ENCODE results near the gene JARID2.
A peak's percentile ranks its signal among the peaks of the same experiment; 100 is the strongest.

Gene JARID2

DNA sequence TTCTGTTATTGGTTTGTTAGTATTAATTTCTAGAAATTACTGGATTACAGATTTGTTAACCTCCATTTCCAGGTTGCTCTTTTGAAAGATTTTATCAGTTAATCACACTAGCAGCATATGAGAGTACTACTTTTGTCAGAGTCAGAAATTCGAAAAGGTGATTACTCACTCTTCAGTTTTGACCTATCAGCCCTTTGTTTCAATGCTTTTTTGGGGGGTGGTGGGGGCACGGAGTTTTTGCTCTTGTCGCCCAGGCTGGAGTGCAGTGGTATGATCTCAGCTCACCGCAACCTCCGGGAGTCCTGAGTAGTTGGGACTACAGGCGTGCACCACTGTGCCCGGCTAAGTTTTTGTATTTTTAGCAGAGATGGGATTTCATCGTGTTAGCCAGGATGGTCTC is 149.2 kb downstream of the JARID2 start:
- Histone ChIP-seq H2BK5ac (ENCODE audit: low read depth, low read length, poor library complexity, severe bottlenecking) (no peak overlapping the region), H2BK12ac (ENCODE audit: low read length in 2 of 2) (no peak overlapping the region), H3K4me2 (ENCODE audit: low read length, poor library complexity, severe bottlenecking) (no peak overlapping the region), H2AK5ac (ENCODE audit: low read length, severe bottlenecking) (no peak overlapping the region), H2AFZ (ENCODE audit: low read depth, low read length) (no peak overlapping the region), H3K18ac (ENCODE audit: low read depth in 1 of 2, low read length in 2 of 2) (no peak overlapping the region), H2BK15ac (ENCODE audit: low read depth, poor library complexity, severe bottlenecking) (no peak overlapping the region), H3K36me3 (ENCODE audit: control insufficient read depth in 1 of 2, insufficient read depth in 2 of 2, low read depth in 1 of 2, low read length in 2 of 2) (no peaks in the 10 kb centered on the region), H3K9ac (ENCODE audit: low read length) (no peak overlapping the region), H3K14ac (ENCODE audit: low read length in 2 of 2) (no peak overlapping the region), H3K23ac (ENCODE audit: low read length in 2 of 2) (no peak overlapping the region), H3K27ac (ENCODE audit: low read length, poor library complexity, severe bottlenecking) (no peak overlapping the region), H2BK120ac (ENCODE audit: low read depth, low read length) (no peak overlapping the region), H4K8ac (ENCODE audit: low read length) (no peak overlapping the region), H3K4ac (ENCODE audit: low read depth in 1 of 2, low read length in 2 of 2) (no peak overlapping the region), H3K9me3 (ENCODE audit: control insufficient read depth, low read length) (no peaks in the 10 kb centered on the region), H3K79me1 (replicated peaks; ENCODE audit: low read length, poor library complexity, severe bottlenecking) (peaks cover 40% of the 10 kb centered on the region), H3K4me3 (ENCODE audit: insufficient read depth in 1 of 2, low read depth in 1 of 2, low read length in 2 of 2) (no peak overlapping the region), H4K91ac (ENCODE audit: low read length) (no peak overlapping the region), H3K27me3 (ENCODE audit: control insufficient read depth in 1 of 2, insufficient read depth in 1 of 2, low read length in 2 of 2) (no peaks in the 10 kb centered on the region), H3K4me1 (ENCODE audit: control insufficient read depth, insufficient read depth, low read depth, low read length) (peaks cover 4% of the 10 kb centered on the region)
- WGBS, result 96% methylated on average over 8 of the region's 8 CpGs
- DNase-seq, result no peak

DNA sequence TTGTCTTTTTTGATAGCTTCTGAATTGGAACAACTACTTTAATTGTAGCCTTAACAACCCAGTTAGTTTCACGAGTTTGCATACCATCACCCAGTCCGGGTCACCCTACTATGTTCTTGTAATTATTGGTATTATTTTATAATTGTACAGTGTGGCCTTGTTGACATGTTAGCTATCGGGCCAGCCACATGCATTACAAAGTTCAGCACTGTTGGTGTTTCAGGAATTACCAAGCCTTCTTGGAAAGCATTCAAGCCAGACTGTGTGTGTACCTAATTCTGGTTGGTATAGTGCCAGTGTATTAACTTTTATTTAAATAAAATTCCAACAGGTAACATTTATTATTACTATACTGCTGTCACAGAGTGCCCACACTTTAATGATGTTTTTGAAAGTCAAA is 150.9 kb downstream of the JARID2 start:
- Histone ChIP-seq H3K79me1 (replicated peaks; ENCODE audit: low read length, poor library complexity, severe bottlenecking) (peaks cover 36% of the 10 kb centered on the region), H3K27ac (ENCODE audit: low read length, poor library complexity, severe bottlenecking) (no peak overlapping the region), H2AK5ac (ENCODE audit: low read length, severe bottlenecking) (no peak overlapping the region), H2BK5ac (ENCODE audit: low read depth, low read length, poor library complexity, severe bottlenecking) (no peak overlapping the region), H2BK12ac (ENCODE audit: low read length in 2 of 2) (no peak overlapping the region), H3K14ac (ENCODE audit: low read length in 2 of 2) (no peak overlapping the region), H3K23ac (ENCODE audit: low read length in 2 of 2) (no peak overlapping the region), H4K91ac (ENCODE audit: low read length) (no peak overlapping the region), H3K4me3 (ENCODE audit: insufficient read depth in 1 of 2, low read depth in 1 of 2, low read length in 2 of 2) (no peak overlapping the region), H3K27me3 (ENCODE audit: control insufficient read depth in 1 of 2, insufficient read depth in 1 of 2, low read length in 2 of 2) (no peaks in the 10 kb centered on the region), H3K4ac (ENCODE audit: low read depth in 1 of 2, low read length in 2 of 2) (no peak overlapping the region), H3K4me1 (ENCODE audit: control insufficient read depth, insufficient read depth, low read depth, low read length) (peaks cover 9% of the 10 kb centered on the region), H3K9me3 (ENCODE audit: control insufficient read depth, low read length) (no peaks in the 10 kb centered on the region), H4K8ac (ENCODE audit: low read length) (no peak overlapping the region), H2BK120ac (ENCODE audit: low read depth, low read length) (no peak overlapping the region), H3K18ac (ENCODE audit: low read depth in 1 of 2, low read length in 2 of 2) (no peak overlapping the region), H2BK15ac (ENCODE audit: low read depth, poor library complexity, severe bottlenecking) (no peak overlapping the region), H3K36me3 (ENCODE audit: control insufficient read depth in 1 of 2, insufficient read depth in 2 of 2, low read depth in 1 of 2, low read length in 2 of 2) (no peaks in the 10 kb centered on the region), H2AFZ (ENCODE audit: low read depth, low read length) (no peak overlapping the region), H3K9ac (ENCODE audit: low read length) (no peak overlapping the region), H3K4me2 (ENCODE audit: low read length, poor library complexity, severe bottlenecking) (no peak overlapping the region)
- no peak for DNase-seq
- WGBS, result 93% methylated on average over 1 of the region's 3 CpGs

DNA sequence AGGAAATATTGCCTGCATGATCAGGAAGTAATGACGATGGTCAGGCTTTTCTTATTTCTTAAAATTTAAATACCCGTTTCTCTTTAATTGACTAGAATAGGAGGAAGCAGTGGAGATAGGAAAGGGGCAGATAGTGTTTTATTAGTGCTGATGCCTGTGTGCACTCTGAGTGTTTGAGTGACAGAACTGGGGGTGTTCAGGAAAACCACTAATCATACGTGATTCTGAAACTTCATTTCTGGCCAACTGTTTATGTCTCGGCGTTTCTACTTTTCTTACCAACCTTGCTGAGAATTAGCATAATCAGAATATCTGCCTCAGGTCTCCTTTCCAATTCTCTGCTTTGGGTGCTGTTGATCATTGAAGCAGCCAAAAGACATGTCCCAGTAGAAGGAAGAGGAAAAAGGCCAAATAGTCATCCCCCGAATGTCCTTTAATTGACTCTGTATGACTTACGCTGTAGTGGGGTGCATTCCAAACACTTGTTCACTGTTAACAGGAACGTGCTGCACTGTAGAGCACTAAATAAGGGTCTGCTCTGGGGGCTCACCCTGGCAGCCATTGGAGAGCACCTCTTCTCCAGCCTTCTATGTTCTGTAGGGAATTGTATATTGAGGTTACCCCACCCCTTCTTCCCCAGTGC is 152.9 kb downstream of the JARID2 start:
- no peak overlapping the region for H2BK15ac ChIP-seq (ENCODE audit: low read depth, poor library complexity, severe bottlenecking)
- peak overlapping the region in 1 of 2 experiments; percentile 40 for H3K23ac ChIP-seq (ENCODE audit: low read length in 2 of 2)
- H3K14ac ChIP-seq (ENCODE audit: low read length in 2 of 2), result peak overlapping the region in 1 of 2 experiments; percentile 22
- no peak overlapping the region for H3K27ac ChIP-seq (ENCODE audit: low read length, poor library complexity, severe bottlenecking)
- no peak overlapping the region for H3K4me2 ChIP-seq (ENCODE audit: low read length, poor library complexity, severe bottlenecking)
- no peaks in the 10 kb centered on the region for H3K36me3 ChIP-seq (ENCODE audit: control insufficient read depth in 1 of 2, insufficient read depth in 2 of 2, low read depth in 1 of 2, low read length in 2 of 2)
- no peak overlapping the region for H4K8ac ChIP-seq (ENCODE audit: low read length)
- H2BK120ac ChIP-seq (ENCODE audit: low read depth, low read length), result no peak overlapping the region
- no peaks in the 10 kb centered on the region for H3K27me3 ChIP-seq (ENCODE audit: control insufficient read depth in 1 of 2, insufficient read depth in 1 of 2, low read length in 2 of 2)
- H3K9me3 ChIP-seq (ENCODE audit: control insufficient read depth, low read length), result no peaks in the 10 kb centered on the region
- no peak overlapping the region for H4K91ac ChIP-seq (ENCODE audit: low read length)
- H2AFZ ChIP-seq (ENCODE audit: low read depth, low read length), result no peak overlapping the region
- WGBS, result 85% methylated on average over 4 of the region's 8 CpGs
- no peak for DNase-seq
- no peak overlapping the region for H3K9ac ChIP-seq (ENCODE audit: low read length)
- H3K18ac ChIP-seq (ENCODE audit: low read depth in 1 of 2, low read length in 2 of 2), result peak overlapping the region in 1 of 2 experiments; percentile 19
- H2BK5ac ChIP-seq (ENCODE audit: low read depth, low read length, poor library complexity, severe bottlenecking), result no peak overlapping the region
- peaks cover 38% of the 10 kb centered on the region for H3K79me1 ChIP-seq (replicated peaks; ENCODE audit: low read length, poor library complexity, severe bottlenecking)
- H2BK12ac ChIP-seq (ENCODE audit: low read length in 2 of 2), result peak overlapping the region in 1 of 2 experiments; percentile 43
- peaks cover 9% of the 10 kb centered on the region for H3K4me1 ChIP-seq (ENCODE audit: control insufficient read depth, insufficient read depth, low read depth, low read length)
- no peak overlapping the region for H3K4ac ChIP-seq (ENCODE audit: low read depth in 1 of 2, low read length in 2 of 2)
- no peak overlapping the region for H2AK5ac ChIP-seq (ENCODE audit: low read length, severe bottlenecking)
- H3K4me3 ChIP-seq (ENCODE audit: insufficient read depth in 1 of 2, low read depth in 1 of 2, low read length in 2 of 2), result peak overlapping the region in 1 of 2 experiments; percentile 3

DNA sequence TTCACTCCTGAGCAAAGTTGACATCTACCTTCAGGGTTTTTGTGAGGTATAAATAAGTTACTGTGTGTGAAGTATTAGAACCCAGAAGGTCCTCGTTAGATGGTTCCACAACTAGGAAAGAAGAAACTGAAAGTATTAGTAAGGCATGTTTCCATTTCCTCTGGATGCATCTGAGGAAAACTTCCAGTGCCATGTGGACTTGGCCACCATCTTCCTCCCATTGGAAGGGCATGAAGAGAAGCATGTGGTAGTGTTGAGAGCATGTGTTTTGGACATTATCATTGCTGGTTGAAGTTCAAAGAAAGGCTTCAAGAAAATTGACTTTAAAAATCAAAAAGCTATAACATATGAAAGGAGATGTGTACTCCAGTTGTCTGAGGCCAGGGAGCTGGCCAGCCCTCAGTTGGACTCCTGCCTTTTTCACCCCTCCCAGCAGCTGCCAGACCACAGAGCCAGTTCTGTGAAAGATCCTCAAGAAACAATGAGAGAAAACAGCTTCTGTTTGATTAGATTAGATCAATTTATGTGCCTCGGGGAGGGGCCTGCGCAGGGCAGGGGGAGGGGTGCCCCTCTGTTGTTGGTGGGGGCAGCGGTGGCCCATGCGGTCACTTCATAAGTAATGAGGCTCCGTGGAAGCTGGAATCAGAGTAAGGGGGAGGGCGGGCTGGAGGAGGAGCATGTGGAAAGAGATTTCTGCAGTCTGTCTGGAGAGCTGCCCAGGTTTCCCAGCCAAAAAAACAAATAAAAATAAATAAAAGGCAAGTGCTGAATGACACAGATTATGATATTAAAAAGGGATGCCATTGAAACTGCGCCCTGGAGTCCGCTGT is 154.0 kb downstream of the JARID2 start:
- Histone ChIP-seq H3K36me3 (ENCODE audit: control insufficient read depth in 1 of 2, insufficient read depth in 2 of 2, low read depth in 1 of 2, low read length in 2 of 2) (no peaks in the 10 kb centered on the region), H3K14ac (ENCODE audit: low read length in 2 of 2) (no peak overlapping the region), H2AK5ac (ENCODE audit: low read length, severe bottlenecking) (no peak overlapping the region), H3K4me2 (ENCODE audit: low read length, poor library complexity, severe bottlenecking) (peak overlapping the region; percentile 88), H4K91ac (ENCODE audit: low read length) (no peak overlapping the region), H3K4ac (ENCODE audit: low read depth in 1 of 2, low read length in 2 of 2) (no peak overlapping the region), H3K4me1 (ENCODE audit: control insufficient read depth, insufficient read depth, low read depth, low read length) (peaks cover 9% of the 10 kb centered on the region), H2AFZ (ENCODE audit: low read depth, low read length) (no peak overlapping the region), H2BK12ac (ENCODE audit: low read length in 2 of 2) (peak overlapping the region in 1 of 2 experiments; percentile 2), H3K27ac (ENCODE audit: low read length, poor library complexity, severe bottlenecking) (no peak overlapping the region), H3K23ac (ENCODE audit: low read length in 2 of 2) (no peak overlapping the region), H4K8ac (ENCODE audit: low read length) (no peak overlapping the region), H3K9ac (ENCODE audit: low read length) (peak overlapping the region; percentile 37), H3K4me3 (ENCODE audit: insufficient read depth in 1 of 2, low read depth in 1 of 2, low read length in 2 of 2) (peak overlapping the region; percentile 36 to 57), H3K79me1 (replicated peaks; ENCODE audit: low read length, poor library complexity, severe bottlenecking) (peaks cover 32% of the 10 kb centered on the region), H2BK5ac (ENCODE audit: low read depth, low read length, poor library complexity, severe bottlenecking) (no peak overlapping the region), H2BK120ac (ENCODE audit: low read depth, low read length) (no peak overlapping the region), H3K27me3 (ENCODE audit: control insufficient read depth in 1 of 2, insufficient read depth in 1 of 2, low read length in 2 of 2) (no peaks in the 10 kb centered on the region), H2BK15ac (ENCODE audit: low read depth, poor library complexity, severe bottlenecking) (no peak overlapping the region), H3K18ac (ENCODE audit: low read depth in 1 of 2, low read length in 2 of 2) (no peak overlapping the region), H3K9me3 (ENCODE audit: control insufficient read depth, low read length) (no peaks in the 10 kb centered on the region)
- 38% methylated on average over 8 of the region's 9 CpGs for WGBS
- DNase-seq, result peak; percentile 84

All from mesenchymal stem cell (in vitro differentiated cells and primary cell).